NCI-H82 treated with DMSO at 0.1 percent for 48 hours (cell line): Measurements from ENCODE around the gene MYO1G.
"Not testable (repeated sequence)": the region's sequence is repeated elsewhere in the genome, so short reads cannot be mapped to it uniquely, and the experiment has no call there.

ENCODE experiments used
- DNase-seq: peaks from one replicate; lab custom pipeline; 2025; ENCODE audit not compliant: unreplicated experiment; lab: John Stamatoyannopoulos, UW

MYO1G gene

GRCh38 chr7:44978511-44979366, at the start of gene MYO1G:
Gene MYO1G (minus strand): TSS chr7:44979015. CDS start chr7:44978961, 54 bp downstream.
- DNase-seq: no peak

GRCh38 chr7:45028138-45028919, 49.5 kb upstream of the MYO1G start:
- DNase-seq: no peak

GRCh38 chr7:45027774-45028114, 48.9 kb upstream of the MYO1G start:
- no peak for DNase-seq

GRCh38 chr7:45026984-45027773, 48.4 kb upstream of the MYO1G start:
- DNase-seq: no peak

GRCh38 chr7:45026013-45026412, 47.2 kb upstream of the MYO1G start:
- no peak for DNase-seq

GRCh38 chr7:45025473-45025872, 46.7 kb upstream of the MYO1G start:
- not testable (repeated sequence) for DNase-seq

- DNase-seq: no peak
Measured at GRCh38 chr7:45024126-45024744, 45.4 kb upstream of the MYO1G start.

GRCh38 chr7:45021604-45022296, 42.9 kb upstream of the MYO1G start:
- no peak for DNase-seq

GRCh38 chr7:45020915-45021314, 42.1 kb upstream of the MYO1G start:
- no peak for DNase-seq

GRCh38 chr7:45017253-45017652, 38.4 kb upstream of the MYO1G start:
- no peak for DNase-seq

GRCh38 chr7:45015313-45015712, 36.5 kb upstream of the MYO1G start:
- no peak for DNase-seq

- DNase-seq: no peak
Measured at GRCh38 chr7:45013465-45013967, 34.7 kb upstream of the MYO1G start.

- DNase-seq: no peak
Measured at GRCh38 chr7:45007571-45008328, 28.9 kb upstream of the MYO1G start.

- DNase-seq: no peak
Measured at GRCh38 chr7:45007106-45007505, 28.3 kb upstream of the MYO1G start.

- no peak for DNase-seq
Measured at GRCh38 chr7:45003789-45004188, 25.0 kb upstream of the MYO1G start.

GRCh38 chr7:45001826-45002225, 23.0 kb upstream of the MYO1G start:
- no peak for DNase-seq

GRCh38 chr7:45001138-45001694, 22.4 kb upstream of the MYO1G start:
- DNase-seq: no peak

- no peak for DNase-seq
Measured at GRCh38 chr7:45000093-45001032, 21.5 kb upstream of the MYO1G start, which contains the start of gene CCM2. Gene CCM2 (plus strand): TSS chr7:45000201. CDS start chr7:45000334, 133 bp downstream.
